Measurements from ENCODE around the gene FAM89A. TPM values are rescaled to one million over a fixed set of nuclear protein-coding genes. Genes with fewer than 3 reads are reported as not detected.
"Not testable (repeated sequence)": the region's sequence is repeated elsewhere in the genome, so short reads cannot be mapped to it uniquely, and the experiment has no call there.

FAM89A gene
- total RNA-seq, 1 donor from 2014 or later = 16.0 TPM

GRCh38 chr1:230986976-230987375 is 53.1 kb downstream of the FAM89A start:
- Mint-ChIP-seq H3K4me3 (no peak overlapping the region), H3K36me3 (ENCODE audit: low read depth) (peaks cover 6% of the 10 kb centered on the region), H3K4me1 (no peaks in the 10 kb centered on the region), H3K27me3 (ENCODE audit: low read depth) (no peaks in the 10 kb centered on the region), H3K27ac (ENCODE audit: unreplicated experiment) (no peak overlapping the region), H3K9me3 (no peaks in the 10 kb centered on the region)
- DNase-seq (ENCODE audit: low read depth, low spot score) = no peak
- TF ChIP-seq CTCF (conservative IDR thresholded peaks at IDR 0.05) = no peak

DNA sequence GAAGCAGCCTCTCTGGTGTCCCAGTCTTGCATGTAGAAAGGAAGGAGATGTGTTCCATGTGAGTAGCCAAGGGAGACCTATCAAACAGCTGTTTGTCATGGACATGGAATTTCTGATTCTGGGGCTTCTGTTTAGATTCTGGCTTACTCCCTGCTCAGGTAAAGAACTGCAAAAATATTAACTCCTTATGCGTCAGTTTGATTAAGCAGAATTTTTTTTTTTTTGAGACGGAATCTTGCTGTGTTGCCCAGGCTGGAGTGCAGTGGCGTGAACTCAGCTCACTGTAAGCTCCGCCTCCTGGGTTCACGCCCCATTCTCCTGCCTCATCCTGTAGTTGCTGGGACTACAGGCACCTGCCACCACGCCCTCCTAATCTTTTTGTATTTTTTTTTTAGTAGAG is 54.3 kb downstream of the FAM89A start:
- H3K27me3 Mint-ChIP-seq (ENCODE audit: low read depth) = no peaks in the 10 kb centered on the region
- no peaks in the 10 kb centered on the region for H3K9me3 Mint-ChIP-seq
- DNase-seq (ENCODE audit: low read depth, low spot score) = no peak
- H3K4me3 Mint-ChIP-seq = no peak overlapping the region
- no peaks in the 10 kb centered on the region for H3K36me3 Mint-ChIP-seq (ENCODE audit: low read depth)
- TF ChIP-seq CTCF (conservative IDR thresholded peaks at IDR 0.05) = no peak
- no peak overlapping the region for H3K27ac Mint-ChIP-seq (ENCODE audit: unreplicated experiment)
- no peaks in the 10 kb centered on the region for H3K4me1 Mint-ChIP-seq

- not testable (repeated sequence) for H3K27me3 Mint-ChIP-seq (ENCODE audit: low read depth); H3K4me3 Mint-ChIP-seq; H3K9me3 Mint-ChIP-seq; H3K27ac Mint-ChIP-seq (ENCODE audit: unreplicated experiment); H3K4me1 Mint-ChIP-seq; H3K36me3 Mint-ChIP-seq (ENCODE audit: low read depth); DNase-seq (ENCODE audit: low read depth, low spot score)
These were observed 55.2 kb downstream of the FAM89A start for GRCh38 chr1:230984622-230985515.

GRCh38 chr1:230983811-230984210 is 56.2 kb downstream of the FAM89A start:
- no peak for TF ChIP-seq CTCF (conservative IDR thresholded peaks at IDR 0.05)
- H3K27me3 Mint-ChIP-seq (ENCODE audit: low read depth) = no peaks in the 10 kb centered on the region
- H3K36me3 Mint-ChIP-seq (ENCODE audit: low read depth) = no peaks in the 10 kb centered on the region

DNA sequence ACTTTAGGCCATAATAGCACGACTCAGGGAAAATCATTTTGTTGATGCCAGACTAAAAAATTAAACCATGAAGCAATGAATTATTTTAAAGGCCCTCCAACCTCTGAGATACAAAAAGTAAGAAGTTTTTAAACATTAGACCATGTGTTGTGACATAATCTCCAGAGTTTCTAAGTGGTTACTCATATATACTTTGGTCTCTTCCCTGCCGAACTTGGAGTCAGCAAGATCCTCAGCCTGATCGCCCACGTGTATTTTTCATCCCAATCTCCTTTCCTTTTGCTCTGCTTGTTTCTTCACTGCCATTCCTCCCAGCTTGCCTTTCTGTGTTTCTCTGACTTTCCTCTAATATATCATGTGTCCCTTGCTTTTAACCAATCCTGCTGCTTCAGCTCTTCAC is 57.4 kb downstream of the FAM89A start:
- H3K27me3 Mint-ChIP-seq (ENCODE audit: low read depth) = no peaks in the 10 kb centered on the region
- no peak for TF ChIP-seq CTCF (conservative IDR thresholded peaks at IDR 0.05)
- no peak for DNase-seq (ENCODE audit: low read depth, low spot score)
- H3K27ac Mint-ChIP-seq (ENCODE audit: unreplicated experiment) = no peak overlapping the region
- no peaks in the 10 kb centered on the region for H3K36me3 Mint-ChIP-seq (ENCODE audit: low read depth)
- peaks cover 18% of the 10 kb centered on the region for H3K4me1 Mint-ChIP-seq
- no peak overlapping the region for H3K4me3 Mint-ChIP-seq
- H3K9me3 Mint-ChIP-seq = no peaks in the 10 kb centered on the region

More at GRCh38 chr1:230983811-230984210, 56.2 kb downstream of the FAM89A start:
- no peaks in the 10 kb centered on the region for H3K9me3 Mint-ChIP-seq
- H3K27ac Mint-ChIP-seq (ENCODE audit: unreplicated experiment) = no peak overlapping the region
- H3K4me1 Mint-ChIP-seq = peaks cover 14% of the 10 kb centered on the region
- H3K4me3 Mint-ChIP-seq = peak overlapping the region; percentile 42
- DNase-seq (ENCODE audit: low read depth, low spot score) = no peak

DNA sequence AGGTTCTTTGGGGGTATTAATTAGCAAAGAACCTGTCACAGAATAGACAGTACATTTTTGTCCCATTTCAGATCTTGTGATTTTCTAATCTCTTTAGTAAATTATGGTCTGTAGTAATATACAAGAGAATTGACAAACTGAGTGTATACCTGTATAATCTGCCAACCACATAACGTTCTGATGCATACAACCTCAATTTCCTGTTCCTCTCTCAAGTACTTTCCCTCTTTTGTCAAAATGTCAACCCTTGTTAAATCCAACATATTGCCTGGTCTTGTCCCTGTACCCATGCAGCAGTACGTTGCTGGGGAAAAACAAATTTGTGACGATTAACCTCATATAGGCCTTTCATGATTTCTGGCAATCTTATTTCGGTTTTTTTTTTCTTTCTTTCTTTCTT is 60.1 kb downstream of the FAM89A start:
- Mint-ChIP-seq H3K4me1 (peaks cover 24% of the 10 kb centered on the region), H3K4me3 (no peak overlapping the region), H3K9me3 (no peaks in the 10 kb centered on the region), H3K27ac (ENCODE audit: unreplicated experiment) (no peak overlapping the region), H3K27me3 (ENCODE audit: low read depth) (no peaks in the 10 kb centered on the region), H3K36me3 (ENCODE audit: low read depth) (no peaks in the 10 kb centered on the region)
- DNase-seq (ENCODE audit: low read depth, low spot score) = no peak
- no peak for TF ChIP-seq CTCF (conservative IDR thresholded peaks at IDR 0.05)
